SW 1271 (cell line): ENCODE data around the gene STARD10.

ENCODE experiments used
- DNase-seq, 2 experiments: peaks; one replicate each; lab custom pipeline; 2025; lab: John Stamatoyannopoulos, UW

The STARD10 gene

GRCh38 chr11:72780296-72781062 lies 13.4 kb downstream of the STARD10 start:
- DNase-seq = no peak

DNA sequence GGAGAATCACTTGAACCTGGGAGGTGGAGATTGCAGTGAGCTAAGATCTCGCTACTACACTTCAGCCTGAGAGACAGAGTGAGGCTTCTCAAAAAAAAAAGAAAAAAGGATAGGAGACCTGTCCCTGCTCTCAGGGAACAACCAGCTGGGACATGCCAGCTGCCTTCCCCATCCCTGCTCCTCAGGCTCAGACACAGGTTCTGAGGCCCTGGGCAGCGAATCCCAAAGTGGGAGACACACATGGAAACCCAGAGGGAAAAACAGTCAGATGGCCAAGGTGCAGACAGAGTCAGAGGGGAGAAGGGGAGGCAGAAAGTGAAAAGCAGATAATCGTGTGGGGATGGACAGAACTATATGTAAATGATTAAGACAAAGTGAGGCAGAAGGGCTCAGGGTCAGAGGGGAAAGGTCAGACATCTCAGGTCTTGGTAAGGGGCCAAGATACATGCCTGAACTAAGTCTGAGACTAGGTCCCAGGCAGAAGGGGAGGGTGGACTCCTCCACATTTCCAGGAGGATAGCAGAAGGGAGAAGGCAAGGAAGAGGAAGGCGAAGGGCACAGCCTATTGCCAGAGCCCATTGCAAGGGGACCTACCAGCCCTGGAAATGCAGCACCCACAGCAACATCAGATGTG lies 14.2 kb downstream of the STARD10 start:
- DNase-seq = no peak

- no peak for DNase-seq
These were observed 15.0 kb downstream of the STARD10 start for GRCh38 chr11:72778535-72779494.

DNA sequence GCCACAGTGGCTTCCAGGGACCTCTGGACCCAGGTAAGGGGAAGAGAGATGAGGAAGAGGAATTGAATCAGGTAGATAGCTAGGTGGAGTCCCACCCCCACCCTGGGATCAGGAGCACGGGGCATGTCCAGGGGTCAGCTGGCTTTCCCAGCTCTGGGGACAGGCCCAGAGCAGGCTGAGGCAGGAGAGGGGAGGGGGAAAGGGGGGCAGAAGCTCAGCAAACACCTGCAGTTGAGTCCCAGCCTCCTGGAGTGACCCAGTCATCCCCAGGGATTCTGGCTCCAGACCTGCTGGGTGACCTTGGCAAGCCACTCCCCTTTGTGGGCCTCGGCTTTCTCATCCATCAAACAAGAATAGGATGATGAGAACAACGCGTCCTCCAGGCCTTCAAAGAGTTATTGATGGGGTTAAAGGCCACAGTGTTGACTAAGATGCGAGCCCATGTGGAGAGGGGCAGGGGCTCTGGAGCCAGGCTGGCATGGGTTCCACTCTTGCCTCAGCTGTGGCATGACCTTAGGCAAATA lies 16.0 kb downstream of the STARD10 start:
- no peak for DNase-seq

DNA sequence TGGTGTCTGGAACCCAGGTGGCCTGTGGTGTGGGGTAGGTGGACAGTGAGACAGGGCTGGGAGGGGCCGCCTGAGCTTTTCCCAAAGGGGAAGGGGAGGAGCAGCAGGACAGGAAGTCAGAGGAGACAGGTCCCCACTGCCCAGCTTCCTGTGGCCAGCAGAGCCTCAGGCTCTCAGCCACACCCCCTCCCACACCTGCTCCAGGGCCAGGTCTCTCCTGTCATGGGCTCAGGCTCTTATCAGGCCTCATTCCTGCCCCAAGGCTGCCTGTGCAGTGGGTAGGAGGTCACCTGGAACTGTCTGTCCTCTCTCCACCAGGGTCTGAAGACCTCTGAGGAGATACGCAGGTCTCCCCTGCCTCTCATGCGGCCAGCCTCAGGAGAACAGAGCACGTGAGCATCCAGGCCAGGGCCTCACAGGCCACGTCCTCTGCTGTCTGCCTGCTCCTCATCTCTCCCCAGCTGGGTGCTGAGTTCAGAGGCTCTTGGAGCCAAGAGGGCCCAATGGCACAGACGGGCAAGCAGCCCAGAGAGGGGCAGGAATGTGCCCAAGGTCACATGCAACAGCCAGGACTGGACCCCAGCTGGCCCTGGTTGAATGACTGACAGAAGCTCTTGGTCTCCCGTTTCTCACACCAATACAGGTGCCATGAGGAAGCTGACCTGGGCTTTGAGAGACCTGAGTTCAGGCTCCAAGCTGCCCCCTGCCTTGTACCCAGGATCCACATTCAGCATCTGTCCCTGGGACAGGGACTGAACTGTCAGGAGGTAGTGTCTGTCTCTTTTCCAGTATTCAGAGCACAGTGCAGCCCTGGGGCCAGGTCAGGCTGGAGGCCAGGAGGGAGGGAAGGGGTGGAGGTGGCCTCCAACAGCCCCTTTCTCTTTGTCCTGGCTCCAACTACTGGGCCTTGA lies 16.7 kb downstream of the STARD10 start:
- no peak for DNase-seq

DNA sequence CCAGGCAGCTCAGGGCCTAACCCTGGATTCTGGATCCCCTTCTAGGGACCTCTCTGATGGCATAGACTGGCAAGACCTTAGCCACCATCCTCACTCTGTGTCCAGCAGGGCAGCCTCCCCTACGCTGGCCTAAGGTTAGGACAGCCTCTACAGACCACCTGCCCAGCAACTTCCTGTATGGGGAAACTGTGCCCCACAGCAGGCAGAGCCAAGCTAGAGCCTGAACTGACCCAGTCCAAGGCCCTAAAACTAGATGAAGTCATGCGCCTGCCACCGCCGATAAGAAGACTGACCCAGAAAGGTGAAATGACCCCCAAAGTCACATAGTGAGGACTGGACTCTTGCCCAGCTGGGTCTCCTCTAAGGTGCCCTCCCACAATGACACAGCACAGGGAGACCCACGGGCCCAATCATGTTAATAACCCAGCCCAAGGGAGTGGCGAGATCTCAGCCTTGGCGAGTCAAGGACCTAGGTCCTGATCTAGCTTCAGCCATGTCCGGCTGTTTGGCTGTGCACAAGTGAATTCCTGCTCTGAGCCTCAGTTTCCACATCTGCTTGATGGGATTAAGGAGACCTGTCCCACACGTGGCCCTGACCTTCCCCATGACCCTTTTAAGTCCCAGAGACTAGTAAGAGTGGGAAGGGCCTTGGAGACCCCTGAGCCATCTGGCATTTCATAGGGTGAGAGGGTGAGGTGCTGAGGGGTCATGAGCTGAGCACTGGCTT lies 17.6 kb downstream of the STARD10 start:
- DNase-seq = no peak

- no peak for DNase-seq
These were observed 18.3 kb downstream of the STARD10 start for GRCh38 chr11:72775288-72776110.

- no peak for DNase-seq
These were observed 19.3 kb downstream of the STARD10 start for GRCh38 chr11:72774499-72774898.

DNA sequence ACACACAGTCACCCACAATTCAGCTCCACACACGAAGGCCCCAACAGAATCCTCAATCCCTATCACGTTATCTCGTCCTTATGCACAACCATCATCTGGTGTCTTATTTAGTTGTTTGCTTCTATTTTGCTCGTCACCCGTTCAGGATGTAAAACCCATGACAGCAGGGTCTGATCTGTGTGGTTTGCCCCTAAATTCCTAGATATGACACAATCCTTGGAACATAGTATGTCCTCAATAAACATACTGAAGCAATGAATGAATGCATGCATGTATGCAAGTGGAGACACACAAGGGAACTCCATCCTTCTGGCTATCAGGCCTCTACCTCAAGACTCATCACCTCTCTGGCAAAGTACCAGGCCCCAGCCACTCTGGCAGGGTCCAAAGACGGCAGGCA lies 20.2 kb downstream of the STARD10 start:
- DNase-seq = no peak

DNA sequence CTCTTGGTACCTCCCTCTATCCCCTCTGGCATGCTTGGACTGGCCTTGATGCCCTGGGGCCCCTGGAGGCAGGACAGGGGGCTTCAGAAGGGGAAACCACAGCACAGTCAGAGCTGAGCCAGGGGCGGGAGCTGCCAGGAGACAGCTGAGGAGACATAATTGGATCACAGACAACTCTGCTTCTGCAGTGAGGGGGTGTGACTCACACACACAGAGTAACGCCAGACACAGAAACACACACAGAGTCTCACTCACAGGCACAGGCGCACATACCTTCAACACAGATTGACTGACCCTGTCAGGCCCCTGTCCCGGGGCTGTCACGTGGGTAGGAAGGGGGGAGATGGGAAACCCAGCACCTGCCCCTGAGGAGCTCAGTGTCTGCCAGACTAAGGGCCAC lies 20.6 kb downstream of the STARD10 start:
- no peak for DNase-seq

DNA sequence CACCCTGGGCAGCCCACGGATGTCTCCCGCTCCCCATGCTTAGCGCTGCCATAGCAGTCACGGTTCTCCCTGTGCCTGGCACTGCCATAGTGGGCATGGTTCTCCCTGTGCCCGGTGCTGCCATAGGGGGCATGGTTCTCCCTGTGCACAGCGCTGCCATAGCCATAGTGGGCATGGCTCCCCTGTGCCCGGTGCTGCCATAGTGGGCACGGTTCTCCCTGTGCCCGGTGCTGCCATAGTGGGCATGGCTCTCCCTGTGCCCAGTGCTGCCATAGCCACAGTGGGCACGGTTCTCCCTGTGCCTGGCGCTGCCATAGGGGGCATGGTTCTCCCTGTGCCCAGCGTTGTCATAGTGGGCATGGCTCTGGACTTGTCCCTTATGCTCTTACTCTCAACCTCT lies 21.8 kb downstream of the STARD10 start:
- DNase-seq = no peak

- DNase-seq = no peak
These were observed 22.3 kb downstream of the STARD10 start for GRCh38 chr11:72771507-72771906.

DNA sequence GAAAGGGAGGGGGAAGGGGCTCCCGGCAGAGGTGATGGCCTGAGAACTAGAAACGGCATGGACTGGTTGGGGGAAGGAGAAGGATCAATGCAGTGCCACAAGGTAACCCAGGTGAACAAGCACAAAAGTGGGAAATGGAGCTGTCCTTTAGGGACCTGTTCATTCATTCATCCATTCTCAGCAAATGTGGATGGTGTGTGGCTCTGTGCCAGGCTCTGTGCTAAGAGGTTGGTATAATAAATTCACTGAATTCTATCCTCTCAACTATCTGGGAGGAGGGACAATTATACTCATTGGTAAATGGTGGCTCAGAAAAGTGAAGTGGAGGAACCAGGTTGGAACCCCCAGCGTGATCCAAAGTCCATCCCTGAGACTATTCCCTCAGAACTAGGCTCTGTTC lies 23.0 kb downstream of the STARD10 start:
- no peak for DNase-seq

DNA sequence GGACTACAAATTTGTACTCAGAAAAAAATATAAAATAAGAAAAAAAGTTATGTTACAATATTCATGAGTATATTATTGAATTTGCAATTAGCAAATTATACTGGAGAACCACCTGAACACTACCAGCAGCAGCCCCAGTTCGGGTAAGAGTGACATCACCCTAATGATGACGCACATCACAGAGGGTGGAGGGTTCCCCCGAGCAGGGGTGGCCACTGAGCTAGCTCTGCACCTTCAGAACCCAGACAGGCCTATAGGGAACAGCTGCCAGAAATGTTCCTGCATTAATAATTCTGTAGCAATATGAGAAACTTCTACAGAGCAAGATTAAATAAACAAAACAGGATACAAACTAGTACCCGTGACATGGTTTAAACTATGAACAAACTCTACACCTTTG lies 24.2 kb downstream of the STARD10 start:
- no peak for DNase-seq

- DNase-seq = no peak
These were observed 25.3 kb downstream of the STARD10 start for GRCh38 chr11:72768581-72768980.

DNA sequence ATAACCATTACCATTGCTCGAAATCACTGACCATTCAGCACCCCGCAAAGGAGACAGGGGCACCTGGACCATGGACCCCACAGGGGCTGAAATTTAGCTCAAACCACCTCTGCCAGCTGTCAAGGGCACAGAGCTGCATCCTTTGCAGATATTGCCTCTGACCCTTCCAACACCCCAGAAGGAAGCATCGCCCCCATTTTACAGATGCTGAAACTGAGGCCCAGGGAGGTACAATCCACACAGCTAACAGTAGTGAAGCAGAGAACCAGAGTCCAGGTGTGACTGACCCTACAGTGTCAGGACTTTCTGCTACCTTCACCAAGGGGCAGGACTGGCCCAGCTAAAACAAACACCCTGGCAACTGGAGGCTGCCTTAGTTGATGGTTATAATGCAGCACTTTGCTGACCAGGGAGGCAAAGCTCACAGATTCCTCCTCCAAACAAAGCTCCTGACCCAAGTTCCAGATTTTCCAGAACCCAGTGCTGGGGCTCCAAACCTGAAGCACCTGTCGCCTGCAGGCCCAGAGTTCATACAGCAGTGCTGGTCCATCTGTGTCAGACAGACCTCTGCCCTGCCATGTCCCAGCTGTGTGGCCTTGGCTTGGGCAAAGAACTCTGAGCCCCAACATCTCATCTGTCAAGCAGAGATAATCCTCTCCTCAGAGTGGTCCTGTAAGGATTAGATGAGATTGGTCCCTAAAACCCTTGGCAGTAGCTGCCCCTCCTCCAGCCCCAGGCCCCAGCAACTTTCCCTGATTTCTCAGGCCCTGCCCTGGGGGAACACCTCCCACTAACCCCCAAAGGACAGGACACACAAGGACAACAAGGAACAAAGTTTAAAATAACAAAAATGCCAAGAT lies 26.4 kb downstream of the STARD10 start:
- DNase-seq = no peak

- DNase-seq = no peak
These were observed 27.5 kb downstream of the STARD10 start for GRCh38 chr11:72766152-72766902.

- no peak for DNase-seq
These were observed 29.3 kb downstream of the STARD10 start for GRCh38 chr11:72764503-72764902.
